ENCODE results near the gene CRAMP1. TPM values are rescaled to one million over a fixed set of nuclear protein-coding genes. Genes with fewer than 3 reads are reported as not detected.
"Not testable (repeated sequence)": the region's sequence is repeated elsewhere in the genome, so short reads cannot be mapped to it uniquely, and the experiment has no call there.

CRAMP1 gene, protein sequence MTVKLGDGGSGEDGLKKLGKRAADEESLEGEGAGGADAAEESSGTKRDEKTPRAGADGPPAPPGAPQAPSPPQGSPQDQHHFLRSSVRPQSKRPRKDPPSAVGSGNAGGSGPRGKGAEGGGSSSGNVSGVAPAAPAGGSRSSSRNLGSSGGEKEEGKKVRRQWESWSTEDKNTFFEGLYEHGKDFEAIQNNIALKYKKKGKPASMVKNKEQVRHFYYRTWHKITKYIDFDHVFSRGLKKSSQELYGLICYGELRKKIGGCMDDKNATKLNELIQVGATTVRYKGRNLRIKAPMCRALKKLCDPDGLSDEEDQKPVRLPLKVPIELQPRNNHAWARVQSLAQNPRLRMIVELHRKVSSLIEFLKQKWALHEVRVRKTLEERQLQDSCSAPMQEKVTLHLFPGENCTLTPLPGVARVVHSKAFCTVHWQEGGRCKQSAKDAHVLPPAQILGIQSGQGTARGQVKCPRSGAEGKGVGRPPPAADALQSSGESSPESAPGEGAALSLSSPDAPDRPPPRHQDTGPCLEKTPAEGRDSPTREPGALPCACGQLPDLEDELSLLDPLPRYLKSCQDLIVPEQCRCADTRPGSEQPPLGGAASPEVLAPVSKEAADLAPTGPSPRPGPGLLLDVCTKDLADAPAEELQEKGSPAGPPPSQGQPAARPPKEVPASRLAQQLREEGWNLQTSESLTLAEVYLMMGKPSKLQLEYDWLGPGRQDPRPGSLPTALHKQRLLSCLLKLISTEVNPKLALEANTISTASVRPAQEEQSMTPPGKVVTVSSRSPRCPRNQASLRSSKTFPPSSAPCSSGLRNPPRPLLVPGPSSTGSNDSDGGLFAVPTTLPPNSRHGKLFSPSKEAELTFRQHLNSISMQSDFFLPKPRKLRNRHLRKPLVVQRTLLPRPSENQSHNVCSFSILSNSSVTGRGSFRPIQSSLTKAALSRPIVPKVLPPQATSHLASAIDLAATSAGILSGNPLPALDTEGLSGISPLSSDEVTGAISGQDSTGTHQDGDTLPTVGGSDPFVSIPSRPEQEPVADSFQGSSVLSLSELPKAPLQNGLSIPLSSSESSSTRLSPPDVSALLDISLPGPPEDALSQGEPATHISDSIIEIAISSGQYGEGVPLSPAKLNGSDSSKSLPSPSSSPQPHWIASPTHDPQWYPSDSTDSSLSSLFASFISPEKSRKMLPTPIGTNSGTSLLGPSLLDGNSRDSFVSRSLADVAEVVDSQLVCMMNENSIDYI (N-terminal part only)
- 6.0 TPM for total RNA-seq (ENCODE audit: insufficient read depth, low replicate concordance)

DNA sequence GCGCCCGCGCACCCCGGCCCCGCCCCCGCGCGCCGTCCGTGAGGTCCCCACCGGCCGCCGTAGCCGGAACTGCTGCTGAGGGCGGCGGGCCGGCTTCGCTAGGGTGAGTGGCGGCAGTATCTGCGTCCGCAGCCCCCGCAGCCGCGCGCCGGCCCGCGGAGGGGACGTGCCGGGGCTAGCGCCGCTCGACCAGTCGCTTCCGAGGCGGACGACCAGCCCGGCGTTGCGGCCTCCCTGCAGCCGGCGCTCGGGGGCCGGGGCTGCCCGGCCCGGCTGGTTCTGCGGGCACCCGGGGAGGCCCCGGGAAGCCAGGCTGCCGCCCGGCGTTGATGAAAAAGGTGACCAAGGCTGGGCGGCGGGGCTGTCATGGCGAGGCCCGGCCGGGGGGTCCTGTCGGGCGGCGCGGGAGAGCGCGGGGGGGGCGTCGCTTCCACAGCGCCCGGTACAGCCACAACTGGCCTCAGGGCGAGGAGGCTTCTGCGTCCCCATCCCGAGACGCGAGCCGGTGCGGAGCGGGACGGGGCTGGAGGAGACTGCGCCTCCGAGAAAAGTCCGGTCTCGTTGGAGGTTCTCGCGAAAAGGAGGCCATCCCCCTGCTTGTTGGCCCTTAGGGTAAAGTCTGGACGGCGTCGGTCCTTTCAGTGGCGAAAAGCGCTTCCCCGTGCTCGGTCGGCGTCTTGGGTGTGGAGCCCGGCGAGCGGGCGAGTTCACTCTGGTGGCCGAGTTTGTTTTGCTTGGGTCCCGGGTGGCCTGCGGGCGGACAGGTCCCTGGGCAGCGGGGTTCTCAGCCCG lies at the start of gene CRAMP1:
TSS of gene CRAMP1 (plus strand) at position 41 of the 792 bp plus-strand sequence. CDS start 2,280 bp downstream, outside the sequence.
- DNase-seq (ENCODE audit: low spot score): peak; percentile 7

DNA sequence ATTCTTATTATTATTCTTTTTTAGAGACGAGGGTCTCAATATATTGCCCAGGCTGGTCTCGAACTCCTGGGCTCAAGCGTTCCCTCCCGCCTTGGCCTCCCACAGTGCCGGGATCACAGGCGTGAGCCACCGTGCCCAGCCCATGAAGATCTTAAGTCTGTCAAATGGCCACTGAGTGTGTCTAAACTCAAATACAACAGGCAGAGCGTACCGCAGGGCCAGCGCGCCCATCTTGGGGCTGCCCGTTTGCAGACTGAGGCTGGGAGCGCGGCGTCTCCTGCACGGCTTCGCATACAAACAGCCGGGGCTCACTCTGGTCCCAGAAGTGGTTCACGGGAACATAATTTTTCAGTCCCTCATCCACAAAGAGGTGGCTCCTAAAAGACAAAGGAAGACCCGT lies 48.4 kb upstream of the CRAMP1 start:
- no peak for DNase-seq (ENCODE audit: low spot score)

DNA sequence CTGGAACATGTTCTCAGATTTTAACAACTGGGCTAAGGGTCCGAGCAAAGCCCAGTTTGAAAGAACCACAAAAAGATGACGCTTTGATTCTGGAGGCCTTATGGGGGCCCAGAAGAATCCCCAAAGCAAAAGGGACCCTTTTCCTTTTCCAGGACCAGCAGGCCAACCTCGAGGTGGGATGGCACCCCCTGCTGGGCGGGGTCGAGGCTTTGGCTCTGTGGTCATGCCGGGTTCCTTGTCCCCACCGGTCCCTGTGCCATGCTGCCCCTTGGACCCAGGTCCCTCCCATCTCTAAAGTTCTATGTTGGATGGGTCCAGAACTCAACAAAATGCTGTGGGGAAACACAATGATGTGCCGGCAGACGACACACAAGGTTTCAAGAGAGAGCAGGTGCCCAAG lies 47.8 kb upstream of the CRAMP1 start:
- DNase-seq (ENCODE audit: low spot score): no peak

DNA sequence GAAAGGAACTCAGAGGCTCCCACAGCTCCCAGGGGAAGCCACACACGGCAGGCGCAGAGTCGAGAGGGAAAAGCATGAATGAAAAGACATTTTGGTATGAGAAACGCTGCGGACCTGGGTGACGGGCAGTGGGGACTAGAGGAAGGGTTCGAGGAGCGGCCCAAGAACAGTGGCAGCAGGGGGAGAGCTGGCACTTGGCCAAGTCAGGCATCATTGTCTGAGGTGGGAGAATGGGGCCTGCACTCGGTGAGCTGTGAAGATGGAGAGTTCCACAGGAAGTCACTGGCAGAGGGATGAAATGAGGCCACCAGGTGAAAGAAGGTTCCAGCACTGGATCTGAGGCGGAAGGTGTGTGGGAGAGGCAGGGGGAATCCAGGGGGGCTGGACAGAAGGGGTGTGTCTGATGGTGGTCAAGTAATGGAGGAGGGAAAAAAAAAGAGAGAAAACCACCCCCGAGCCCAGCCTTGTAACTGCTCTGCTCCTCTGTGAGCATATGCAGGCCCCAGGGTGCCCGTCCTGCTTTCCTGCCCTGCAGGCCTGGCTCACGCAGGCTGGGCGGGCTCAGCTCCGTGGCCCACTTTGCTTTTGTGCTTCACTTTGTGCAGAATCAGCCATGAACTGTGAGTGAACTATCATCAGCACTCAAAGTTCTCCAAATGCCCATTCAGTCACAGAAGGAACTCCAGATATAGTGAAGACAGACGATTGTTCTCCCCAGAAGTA lies 46.9 kb upstream of the CRAMP1 start:
- no peak for DNase-seq (ENCODE audit: low spot score)

DNA sequence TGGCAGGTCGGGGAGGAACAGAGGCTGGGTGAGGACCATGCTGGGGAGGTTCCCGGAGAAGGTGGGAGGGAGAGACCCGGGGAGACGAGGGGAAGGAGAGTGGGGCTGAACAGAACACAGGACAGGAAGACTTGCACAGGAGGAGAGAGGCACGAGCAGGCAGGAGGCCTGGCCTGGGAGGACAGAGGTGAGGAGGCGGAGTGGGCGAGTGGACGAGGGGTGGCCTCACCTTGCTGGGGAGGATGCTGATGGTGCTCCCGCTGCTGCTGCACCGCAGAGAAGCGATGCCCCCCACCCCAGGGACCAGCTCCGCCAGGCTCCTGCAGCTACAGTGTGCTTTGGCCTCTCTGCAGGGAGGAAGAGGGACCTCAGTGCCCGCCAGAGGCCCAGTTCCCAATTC lies 44.2 kb upstream of the CRAMP1 start:
- DNase-seq (ENCODE audit: low spot score): no peak

DNA sequence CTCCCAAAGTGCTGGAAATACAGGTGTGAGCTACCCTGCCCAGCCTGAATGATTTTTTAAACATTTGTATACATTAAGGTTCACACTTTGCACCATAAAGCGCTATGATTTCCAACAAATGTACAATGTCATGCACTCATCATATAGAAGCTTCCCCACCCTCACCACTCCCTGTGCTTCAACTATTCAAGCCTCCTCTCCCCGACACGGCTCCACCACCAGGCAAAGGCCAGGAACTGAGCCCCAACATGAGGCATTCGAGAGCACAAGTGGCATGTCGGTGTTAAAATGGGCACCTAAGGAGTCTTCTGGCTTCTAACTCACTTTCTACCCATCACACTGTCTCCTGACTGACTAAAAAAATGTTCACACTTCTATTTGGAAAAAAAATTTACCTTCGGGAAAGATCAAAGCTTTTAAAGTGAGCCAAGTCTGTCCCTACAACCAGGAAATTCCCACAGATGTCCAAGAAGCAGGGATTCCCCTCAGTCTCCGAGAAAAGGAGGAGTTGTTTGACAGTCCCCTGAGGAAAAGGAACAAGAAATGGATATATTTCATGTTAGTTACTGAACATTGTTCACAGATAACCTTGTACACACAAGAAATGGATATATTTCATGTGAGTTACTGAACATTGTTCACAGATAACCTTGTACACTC lies 41.0 kb upstream of the CRAMP1 start:
- DNase-seq (ENCODE audit: low spot score): no peak

DNA sequence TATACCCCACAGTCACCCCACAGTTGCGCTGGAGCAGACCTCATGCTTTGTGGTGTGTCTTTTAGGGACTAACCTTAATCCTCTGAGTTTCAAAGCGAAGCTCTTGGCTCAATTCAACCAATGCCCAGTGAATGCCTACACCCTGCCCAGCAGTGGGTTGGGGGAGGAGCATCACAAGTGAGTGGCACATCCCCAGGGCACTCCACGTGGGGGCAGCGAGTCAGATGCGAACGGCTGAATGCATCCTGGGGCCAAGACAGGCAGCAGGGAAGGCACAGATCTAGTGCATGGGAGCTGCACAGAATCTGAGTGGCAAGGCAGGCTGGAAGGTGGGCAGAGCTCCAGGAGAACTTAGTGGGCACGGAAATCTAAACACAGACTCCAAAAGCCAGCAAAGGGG lies 39.5 kb upstream of the CRAMP1 start:
- no peak for DNase-seq (ENCODE audit: low spot score)

DNA sequence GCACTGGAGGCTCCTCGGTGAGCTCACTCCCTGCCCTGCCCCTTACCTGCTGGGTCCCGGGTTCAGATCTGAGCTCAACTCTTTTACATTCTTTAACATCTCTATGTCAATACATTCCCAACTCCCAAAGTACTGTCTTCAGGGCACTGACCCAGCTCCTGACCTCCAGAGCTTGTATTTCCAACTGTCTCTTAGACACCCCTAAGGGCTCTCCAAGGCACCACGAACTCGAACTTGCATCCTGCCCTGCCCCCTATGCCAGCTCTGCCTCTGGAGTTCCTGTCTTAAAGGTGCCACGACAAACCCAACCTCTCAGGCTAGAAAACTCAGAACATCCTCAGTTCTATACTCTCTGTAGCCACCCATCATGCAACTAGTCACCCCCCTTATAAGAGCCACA lies 38.9 kb upstream of the CRAMP1 start:
- DNase-seq (ENCODE audit: low spot score): no peak

DNA sequence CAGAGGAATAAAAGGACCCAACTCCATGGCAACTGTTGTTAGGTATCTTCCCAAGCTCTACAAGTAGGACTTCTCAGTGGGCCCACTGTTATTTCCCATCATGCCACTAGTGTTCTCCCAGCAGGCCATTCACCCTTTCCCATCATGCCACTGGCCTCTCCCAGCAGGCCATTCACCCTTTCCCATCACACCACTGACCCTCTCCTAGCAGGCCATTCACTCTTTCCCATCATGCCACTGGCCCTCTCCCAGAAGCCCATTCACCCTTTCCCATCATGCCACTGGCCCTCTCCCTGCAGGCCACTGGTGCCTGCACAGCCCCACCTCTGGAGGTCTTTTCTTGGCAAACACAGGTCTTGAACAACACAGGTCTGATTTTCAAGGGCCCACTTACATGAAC lies 36.6 kb upstream of the CRAMP1 start:
- DNase-seq (ENCODE audit: low spot score): no peak

DNA sequence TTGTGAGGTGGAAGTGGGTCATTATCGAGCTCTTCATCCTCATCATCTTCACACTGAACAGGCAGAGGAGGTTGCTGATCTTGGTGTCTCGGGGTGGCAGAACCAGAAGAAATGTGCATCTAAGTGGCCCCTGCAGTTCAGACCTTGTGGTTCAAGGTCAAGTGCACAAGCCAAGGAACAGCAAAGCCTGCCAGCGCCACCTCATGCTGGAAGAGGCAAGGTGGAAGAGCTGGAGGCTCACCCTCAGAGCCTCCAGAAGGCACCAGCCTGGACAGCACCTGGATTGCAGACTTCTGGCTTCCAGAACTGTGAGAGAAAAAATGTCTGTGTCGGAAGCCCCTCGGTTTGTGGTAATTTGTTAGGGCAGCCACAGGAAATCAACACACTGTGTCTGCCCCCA lies 32.9 kb upstream of the CRAMP1 start:
- DNase-seq (ENCODE audit: low spot score): no peak

DNA sequence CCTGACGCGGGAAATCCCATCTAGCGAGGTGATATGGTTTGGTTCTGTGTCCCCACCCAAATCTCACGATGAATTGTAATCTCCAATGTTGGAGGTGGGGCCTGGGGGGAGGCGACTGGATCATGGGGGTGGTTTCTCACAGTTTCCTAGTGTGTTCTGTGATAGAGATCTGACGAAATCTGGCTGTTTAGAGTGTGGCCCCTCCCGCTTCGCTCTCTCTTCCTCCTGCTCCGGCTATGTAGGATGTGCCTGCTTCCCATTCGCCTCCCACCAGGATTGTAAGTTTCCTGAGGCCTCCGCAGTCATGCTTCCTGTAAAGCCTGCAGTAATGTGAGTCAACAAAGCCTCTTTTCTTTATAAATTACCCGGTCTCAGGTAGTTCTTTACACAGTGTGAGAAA lies 31.9 kb upstream of the CRAMP1 start:
- DNase-seq (ENCODE audit: low spot score): no peak

DNA sequence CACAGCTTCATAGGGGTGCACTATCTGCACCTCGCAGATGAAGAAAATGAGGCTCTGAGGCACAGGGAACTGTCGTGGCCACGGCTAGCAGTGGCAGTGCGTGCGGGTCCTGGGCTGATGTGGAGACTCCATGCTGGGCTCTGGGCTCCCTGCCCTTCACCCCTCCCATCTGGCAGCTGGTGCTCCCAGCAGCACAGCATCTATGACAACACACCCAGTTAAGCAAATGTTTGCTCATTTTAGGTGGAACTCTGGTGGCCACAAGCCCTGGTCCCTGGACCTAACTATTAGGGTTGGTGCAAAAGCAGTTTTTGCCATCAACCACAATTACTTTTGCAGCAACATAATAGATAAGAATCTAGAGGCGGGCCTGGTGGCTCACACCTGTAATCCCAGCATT lies 31.2 kb upstream of the CRAMP1 start:
- DNase-seq (ENCODE audit: low spot score): no peak

DNA sequence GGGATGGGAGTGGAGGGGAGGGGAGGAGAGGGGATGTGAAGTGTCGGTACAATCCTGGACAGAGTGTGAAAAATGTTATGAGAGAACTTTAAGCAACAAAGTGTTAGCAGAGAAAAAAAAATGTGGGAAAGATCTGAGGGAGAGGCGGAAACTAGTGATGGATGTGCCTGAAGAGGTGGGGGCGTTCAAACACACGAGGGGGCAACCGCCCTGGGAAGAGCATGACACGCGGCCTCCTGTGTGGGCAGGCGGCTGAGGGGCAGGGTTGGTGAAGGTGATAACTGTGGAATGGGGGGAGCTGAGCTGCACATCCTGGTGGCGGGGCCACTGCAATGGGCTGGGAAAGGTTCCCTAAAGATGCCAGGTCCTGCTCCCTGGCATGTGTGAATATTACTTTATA lies 30.4 kb upstream of the CRAMP1 start:
- DNase-seq (ENCODE audit: low spot score): no peak

DNA sequence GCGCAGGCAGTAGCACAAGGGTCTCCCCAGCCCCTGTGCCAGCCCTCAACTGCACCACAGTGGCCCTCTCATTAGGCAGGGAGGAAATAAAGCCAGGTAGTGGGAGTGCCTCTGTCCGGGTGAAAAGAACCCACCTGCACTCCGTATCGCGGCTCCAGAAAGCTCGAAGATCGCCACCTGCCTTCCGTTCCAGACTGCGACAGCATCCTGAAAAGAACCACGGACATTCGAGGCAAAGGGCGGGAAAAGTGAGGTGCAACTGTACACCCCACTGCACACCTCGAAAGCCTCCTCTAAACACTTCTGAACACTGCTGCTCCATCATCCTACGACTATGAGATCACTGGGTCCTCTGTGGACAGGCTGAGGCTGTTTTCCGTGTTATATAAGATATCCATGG lies 29.0 kb upstream of the CRAMP1 start:
- no peak for DNase-seq (ENCODE audit: low spot score)

DNA sequence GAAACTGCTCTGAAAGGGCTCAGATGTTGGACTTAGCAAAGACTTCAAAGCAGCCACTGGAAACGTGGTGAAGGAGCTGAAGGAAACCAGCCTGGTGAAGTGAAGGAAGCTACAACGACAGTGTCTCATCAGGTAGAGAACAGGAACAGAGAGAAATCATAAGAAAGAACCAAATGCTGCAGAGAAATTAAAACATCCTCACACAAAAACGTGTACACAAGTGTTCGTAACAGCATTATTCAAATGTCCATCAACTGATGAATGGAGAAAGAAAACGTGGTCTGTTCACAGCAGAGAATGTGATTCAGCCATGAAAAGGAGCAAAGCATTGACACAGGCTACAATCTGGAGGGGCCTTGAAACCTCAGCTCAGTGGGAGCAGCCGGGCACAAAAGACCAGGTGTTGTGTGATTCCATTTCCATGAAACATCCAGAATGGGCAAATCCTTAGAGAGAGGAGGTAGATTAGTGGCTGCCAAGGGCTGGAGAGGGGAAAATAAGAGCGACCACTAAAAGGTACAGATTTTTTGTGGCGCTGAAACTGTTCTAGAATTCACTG lies 27.2 kb upstream of the CRAMP1 start:
- no peak for DNase-seq (ENCODE audit: low spot score)

DNA sequence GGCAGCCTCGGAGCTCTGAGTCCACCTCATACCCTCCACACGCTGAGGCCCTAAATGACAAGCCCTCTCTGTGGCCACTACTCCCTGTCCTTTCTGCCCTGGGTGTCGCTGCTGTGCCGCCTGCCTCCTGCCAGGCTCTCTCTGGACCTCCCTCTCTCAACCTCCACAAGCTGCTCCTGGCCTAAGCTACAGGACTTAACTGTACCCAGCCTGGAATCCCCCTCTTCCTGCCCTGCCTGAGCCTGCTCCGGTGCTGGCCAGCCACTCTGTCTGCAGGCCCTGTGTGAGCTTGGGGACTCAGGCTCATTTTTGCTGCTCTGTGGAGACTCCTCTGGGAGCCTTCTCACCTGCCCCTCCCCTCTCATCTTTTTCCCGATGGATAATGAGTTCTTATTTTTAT lies 21.8 kb upstream of the CRAMP1 start:
- peak; percentile 80 for DNase-seq (ENCODE audit: low spot score)

DNA sequence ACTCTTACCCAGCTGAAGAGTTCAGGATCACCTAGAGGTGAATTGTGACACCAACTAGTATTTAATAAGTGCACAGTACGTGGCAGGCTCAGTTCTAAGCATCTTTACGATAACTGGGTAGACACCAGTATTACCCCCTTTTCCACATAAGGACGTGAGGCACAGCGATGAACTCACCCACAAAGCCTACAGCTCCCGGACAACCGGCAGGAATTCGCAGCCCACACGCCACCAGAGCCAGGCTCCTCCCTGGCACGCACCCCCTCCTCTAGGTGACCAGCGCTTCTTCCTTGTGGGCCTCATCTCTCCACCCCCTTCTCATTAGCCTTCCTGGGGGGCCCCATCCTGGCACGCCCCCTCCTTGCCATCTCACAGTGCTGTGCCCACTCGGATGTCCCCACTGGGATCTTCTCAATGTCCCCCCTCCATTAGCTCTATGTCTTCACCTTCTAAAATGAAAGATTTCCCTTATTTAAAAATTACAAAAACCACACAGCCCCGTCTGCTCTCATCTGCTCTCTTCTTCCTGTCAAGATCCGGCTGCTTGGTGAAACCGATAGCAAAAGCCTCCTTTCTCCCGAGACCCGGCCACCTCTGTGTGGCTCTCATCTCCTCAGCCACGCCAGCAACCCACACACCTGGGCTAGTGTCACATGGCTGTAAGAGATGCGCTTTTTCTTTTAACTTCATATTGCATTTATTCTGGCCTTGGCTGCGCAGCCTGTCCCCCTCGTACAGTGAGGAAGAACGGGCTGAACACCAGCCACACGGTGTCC lies 21.0 kb upstream of the CRAMP1 start:
- no peak for DNase-seq (ENCODE audit: low spot score)

DNA sequence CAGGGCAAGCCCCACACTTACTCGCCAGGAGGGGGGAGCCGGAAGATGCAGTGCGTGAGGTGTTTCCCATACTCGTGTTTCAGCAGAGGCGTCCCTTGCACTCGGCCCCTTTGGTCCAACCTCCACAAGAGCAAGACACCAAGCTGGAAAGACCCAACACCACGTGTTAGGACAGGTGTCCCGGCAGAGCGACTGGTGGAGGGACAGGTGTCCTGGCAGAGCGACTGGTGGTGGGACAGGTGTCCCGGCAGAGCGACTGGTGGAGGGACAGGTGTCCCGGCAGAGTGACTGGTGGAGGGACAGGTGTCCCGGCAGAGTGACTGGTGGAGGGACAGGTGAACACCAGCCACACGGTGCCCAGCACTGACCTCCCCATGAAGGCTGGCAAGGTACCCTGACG lies 19.7 kb upstream of the CRAMP1 start:
- DNase-seq (ENCODE audit: low spot score): no peak

DNA sequence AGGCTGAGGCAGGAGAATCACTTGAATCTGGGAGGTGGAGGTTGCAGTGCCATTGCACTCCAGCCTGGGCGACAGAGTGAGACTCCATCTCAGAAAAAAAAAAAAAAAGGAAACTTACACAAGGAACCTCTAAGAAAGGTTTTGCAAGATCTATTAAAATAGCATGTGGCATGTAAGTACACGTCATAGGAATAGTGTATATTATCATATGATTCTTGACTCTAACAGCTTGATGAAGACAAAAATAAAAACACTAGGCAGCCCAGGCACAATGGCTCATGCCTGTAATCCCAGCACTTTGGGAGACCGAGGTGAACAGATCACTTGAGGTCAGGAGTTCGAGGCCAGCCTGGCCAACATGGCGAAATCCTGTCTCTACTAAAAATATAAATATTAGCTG lies 16.6 kb upstream of the CRAMP1 start:
- DNase-seq (ENCODE audit: low spot score): not testable (repeated sequence)
